Measurements from ENCODE around the gene GCK.
A peak's percentile ranks its signal among the peaks of the same experiment; 100 is the strongest.

GCK gene

DNA sequence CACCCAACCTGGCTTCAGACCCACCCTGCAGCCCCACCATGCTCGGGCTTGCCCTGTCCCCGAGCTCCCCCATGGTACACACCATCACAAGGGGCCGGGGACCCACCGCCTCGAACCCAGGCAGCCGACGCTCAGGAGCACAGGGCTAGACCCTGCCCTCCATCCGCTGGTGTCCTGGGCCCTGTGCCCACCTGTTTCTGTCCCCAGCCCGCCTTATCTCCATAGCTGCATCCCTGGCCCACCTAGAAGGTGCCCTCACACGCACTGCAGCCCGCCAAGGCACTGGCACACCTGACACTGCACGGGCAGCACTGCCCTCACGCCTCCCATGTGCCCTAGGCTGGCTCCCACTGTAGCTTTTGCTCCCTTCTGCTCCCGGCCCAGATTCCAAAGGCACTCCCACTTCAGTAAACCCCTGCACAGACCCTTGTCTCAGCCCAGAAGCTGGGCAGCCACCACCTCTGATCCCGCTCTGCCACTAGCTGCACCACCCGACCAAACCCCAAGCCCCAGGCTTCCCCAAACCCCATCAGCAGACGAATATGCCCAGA lies 28.7 kb upstream of the GCK start:
- Histone ChIP-seq H3K9ac (ENCODE audit: low read depth, low read length) (no peak overlapping the region), H3K4me1 (ENCODE audit: insufficient read depth, low read length) (peaks cover 29% of the 10 kb centered on the region; the same call in 1 of the 2 replicates), H3K9me3 (ENCODE audit: control insufficient read depth, insufficient read depth, low read length) (no peaks in the 10 kb centered on the region), H3K36me3 (ENCODE audit: insufficient read depth, low read length) (peaks cover 7% of the 10 kb centered on the region; the same call in 1 of the 2 replicates)

DNA sequence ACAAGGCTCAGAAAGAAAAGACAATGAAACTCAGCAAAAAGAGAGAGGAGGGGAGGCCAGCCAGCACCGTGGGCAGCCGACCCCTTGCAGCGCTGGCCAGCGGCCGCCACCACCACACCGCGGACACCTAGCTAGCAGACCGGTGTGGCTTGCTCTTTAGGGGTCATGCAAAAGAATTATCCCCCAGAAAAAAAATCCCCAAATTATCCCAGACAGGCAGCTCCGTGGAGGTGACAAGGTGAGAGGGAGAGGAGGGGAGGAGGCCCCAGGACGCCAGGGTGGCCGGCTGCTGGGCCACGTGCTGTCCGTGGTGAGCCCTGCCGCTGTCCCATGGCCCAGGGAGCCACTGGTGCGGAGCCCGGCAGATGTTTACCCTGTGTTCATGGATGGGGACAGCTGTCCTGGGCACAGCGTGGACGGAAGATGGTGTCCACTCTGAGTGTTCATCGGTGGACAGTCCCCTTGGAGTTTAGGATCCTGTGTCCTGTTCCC lies 28.0 kb upstream of the GCK start:
- Histone ChIP-seq H3K36me3 (ENCODE audit: insufficient read depth, low read length) (peaks cover 7% of the 10 kb centered on the region; the same call in 1 of the 2 replicates), H3K9me3 (ENCODE audit: control insufficient read depth, insufficient read depth, low read length) (no peaks in the 10 kb centered on the region), H3K9ac (ENCODE audit: low read depth, low read length) (no peak overlapping the region), H3K4me1 (ENCODE audit: insufficient read depth, low read length) (peaks cover 29% of the 10 kb centered on the region; the same call in 1 of the 2 replicates)

DNA sequence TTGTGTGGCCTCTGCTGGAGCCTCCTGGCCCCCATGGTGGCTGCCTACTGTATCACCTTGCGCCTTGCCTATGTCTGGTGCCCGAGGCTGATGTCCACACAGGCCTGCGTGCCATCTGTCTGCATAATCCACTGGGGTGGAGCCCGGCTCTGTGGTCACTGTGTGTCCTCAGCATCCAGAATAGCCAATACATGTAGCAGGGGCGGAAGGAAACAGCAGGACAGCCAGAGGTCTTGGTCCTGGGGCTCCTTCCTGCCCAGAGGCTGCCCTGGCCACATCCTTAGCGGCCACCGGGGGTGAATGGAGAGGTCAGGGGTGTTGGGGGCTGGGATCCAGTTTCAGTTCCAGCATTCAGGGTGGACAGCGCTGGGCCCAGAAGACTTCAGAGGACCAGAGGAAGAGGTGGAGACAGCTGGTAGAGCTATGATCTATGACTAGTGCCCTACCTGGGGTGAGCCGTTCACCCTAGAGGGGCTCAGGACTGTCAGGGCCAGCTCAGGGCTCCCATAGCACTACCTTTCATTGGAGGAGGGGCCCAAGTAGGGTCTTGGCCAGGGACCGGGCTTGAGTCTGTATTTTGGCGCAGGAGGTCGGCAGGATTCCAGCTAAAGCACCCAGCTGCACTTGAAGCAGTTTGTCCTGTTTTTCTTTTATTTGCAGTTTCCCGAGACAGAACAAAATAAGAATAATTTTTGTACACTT lies 27.4 kb upstream of the GCK start:
- no peaks in the 10 kb centered on the region for H3K9me3 ChIP-seq (ENCODE audit: control insufficient read depth, insufficient read depth, low read length)
- peaks cover 13% of the 10 kb centered on the region for H3K36me3 ChIP-seq (ENCODE audit: insufficient read depth, low read length)
- H3K9ac ChIP-seq (ENCODE audit: low read depth, low read length), result no peak overlapping the region
- H3K4me1 ChIP-seq (ENCODE audit: insufficient read depth, low read length), result peaks cover 29% of the 10 kb centered on the region; the same call in 1 of the 2 replicates

DNA sequence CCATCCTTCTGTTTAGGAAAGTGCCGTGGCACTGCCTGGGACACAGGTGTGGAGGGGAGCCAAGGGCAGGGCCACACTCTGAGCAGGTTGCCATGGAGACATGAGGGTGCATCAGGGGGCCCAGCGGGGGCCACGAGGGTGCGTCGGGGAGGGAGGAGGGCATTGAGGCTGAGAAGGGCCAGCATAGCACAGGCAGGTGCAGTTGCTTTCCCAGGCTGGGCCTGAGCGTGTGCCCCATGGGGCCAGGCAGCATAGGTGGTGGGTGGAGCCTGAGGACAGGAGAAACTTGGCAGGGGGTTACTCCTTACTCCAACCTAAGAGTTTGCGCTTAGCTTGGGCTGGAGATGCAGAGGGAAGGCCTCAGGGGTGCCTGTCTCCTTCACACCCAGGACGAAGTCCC lies 26.8 kb upstream of the GCK start:
- Histone ChIP-seq H3K9ac (ENCODE audit: low read depth, low read length) (no peak overlapping the region), H3K4me1 (ENCODE audit: insufficient read depth, low read length) (peaks cover 29% of the 10 kb centered on the region; the same call in 1 of the 2 replicates), H3K9me3 (ENCODE audit: control insufficient read depth, insufficient read depth, low read length) (no peaks in the 10 kb centered on the region)

DNA sequence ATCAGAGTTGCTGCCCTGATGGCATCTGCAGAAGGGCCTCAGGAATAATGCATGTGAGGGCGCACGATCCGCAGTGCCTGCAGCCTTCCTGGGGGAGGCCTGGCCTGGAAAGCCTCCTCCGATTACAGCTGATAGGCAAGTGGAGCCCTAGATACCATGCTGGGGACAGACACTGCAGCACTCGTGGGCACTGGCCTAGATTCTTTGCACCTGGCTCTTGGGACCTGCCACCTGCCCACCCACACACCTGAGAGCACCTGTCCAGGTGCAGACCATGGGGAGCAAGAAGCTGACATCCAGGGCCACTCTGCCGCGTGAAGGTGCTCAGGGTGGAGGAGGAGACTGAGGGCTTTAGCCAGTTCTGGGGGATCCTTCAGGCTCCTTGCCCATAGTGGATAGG lies 26.3 kb upstream of the GCK start:
- peaks cover 29% of the 10 kb centered on the region; the same call in 1 of the 2 replicates for H3K4me1 ChIP-seq (ENCODE audit: insufficient read depth, low read length)

More for the DNA sequence above, 26.8 kb upstream of the GCK start:
- H3K36me3 ChIP-seq (ENCODE audit: insufficient read depth, low read length), result peaks cover 20% of the 10 kb centered on the region

DNA sequence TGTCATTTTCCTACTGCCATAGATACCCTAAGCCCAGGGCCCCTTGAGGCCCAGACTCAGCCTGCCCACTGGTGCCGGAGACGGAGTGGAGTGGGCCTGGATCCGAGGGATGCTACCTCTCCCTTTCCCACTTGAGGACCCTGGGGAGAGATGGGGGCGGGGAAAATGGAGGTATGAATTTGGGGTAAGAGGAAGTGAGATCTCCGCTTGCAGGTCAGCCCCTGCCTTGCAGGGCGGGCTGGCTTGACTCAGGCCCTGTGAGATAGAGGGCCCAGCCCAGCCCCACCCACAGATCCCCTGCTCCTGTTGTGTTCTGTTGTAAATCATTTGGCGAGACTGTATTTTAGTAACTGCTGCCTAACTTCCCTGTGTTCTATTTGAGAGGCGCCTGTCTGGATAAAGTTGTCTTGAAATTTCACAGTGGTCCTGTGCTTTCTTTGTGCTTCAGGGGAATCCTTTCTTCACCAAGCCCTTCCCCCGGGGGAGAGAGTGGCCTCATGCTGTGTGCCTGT lies 24.7 kb upstream of the GCK start:
- H3K9me3 ChIP-seq (ENCODE audit: control insufficient read depth, insufficient read depth, low read length), result no peaks in the 10 kb centered on the region
- H3K4me1 ChIP-seq (ENCODE audit: insufficient read depth, low read length), result peaks cover 27% of the 10 kb centered on the region; the same call in 1 of the 2 replicates
- no peak overlapping the region for H3K9ac ChIP-seq (ENCODE audit: low read depth, low read length)
- peaks cover 36% of the 10 kb centered on the region for H3K36me3 ChIP-seq (ENCODE audit: insufficient read depth, low read length)

More for the DNA sequence above, 26.3 kb upstream of the GCK start:
- H3K36me3 ChIP-seq (ENCODE audit: insufficient read depth, low read length), result peaks cover 25% of the 10 kb centered on the region
- H3K9me3 ChIP-seq (ENCODE audit: control insufficient read depth, insufficient read depth, low read length), result no peaks in the 10 kb centered on the region
- H3K9ac ChIP-seq (ENCODE audit: low read depth, low read length), result no peak overlapping the region

DNA sequence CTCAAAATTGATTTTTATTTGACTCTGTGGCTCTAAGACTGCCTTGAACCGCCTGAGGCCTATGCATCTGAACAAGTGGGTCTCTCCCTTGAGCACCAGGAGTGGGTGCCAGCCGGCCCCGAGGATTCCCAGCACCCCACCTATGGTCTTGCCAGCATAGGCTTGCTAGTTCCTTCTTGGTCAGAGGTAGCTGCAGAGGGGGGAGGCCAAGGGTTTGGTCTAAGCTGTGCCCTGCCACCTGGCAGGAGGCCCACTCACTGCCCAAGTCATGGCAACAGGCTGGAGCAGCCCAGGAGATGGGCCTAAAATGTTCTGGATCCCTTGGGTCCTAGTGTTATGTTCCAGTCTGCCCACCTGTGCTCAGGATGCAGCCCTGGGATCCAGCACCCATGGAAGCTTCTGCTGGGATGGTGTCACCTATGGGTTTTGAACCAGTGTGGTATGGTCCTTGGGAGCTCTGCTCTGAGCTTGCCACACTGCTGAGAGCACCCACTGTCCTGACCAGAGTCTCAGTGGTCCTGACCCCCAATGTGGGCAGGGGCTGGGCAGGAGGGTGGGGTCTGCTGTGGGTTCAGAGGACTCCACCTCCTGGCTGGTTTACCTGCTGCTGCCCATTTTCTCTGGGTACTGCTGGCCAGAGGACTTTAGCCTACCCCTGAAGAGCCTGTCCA lies 24.1 kb upstream of the GCK start:
- Histone ChIP-seq H3K4me1 (ENCODE audit: insufficient read depth, low read length) (peaks cover 21% of the 10 kb centered on the region; the same call in 1 of the 2 replicates), H3K36me3 (ENCODE audit: insufficient read depth, low read length) (peaks cover 41% of the 10 kb centered on the region), H3K9me3 (ENCODE audit: control insufficient read depth, insufficient read depth, low read length) (no peaks in the 10 kb centered on the region), H3K9ac (ENCODE audit: low read depth, low read length) (no peak overlapping the region)

DNA sequence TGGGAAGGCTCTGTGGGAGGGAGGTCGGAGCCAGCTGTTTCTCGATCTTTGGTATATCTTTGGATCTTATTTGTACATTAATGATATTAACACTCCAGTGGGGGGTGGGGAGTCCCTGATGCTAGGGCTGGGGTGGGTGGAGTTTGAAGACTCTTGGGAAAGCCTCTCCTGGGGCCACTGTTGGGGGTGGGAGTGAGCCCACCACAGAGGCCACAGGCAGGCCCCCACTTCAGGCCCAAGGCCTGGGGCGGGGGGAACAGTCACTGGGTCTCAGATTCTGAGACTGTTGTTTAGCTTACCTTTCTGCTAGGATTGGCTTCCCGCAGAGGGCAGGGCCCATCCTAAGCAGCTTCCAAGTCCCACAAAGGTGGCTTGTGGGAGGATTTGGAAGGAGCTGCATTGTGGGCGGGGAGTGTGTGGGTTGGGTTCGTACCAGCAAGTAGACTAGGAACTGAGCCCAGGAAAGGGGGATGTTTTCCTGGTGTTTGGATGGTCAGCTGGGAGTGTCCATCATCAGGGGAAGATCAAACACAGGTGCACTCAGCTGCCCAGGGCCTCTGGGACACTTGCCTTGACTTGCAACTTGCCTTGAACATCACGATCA lies 23.4 kb upstream of the GCK start:
- no peak overlapping the region for H3K9ac ChIP-seq (ENCODE audit: low read depth, low read length)
- H3K4me1 ChIP-seq (ENCODE audit: insufficient read depth, low read length), result peaks cover 16% of the 10 kb centered on the region; the same call in 1 of the 2 replicates
- H3K36me3 ChIP-seq (ENCODE audit: insufficient read depth, low read length), result peaks cover 46% of the 10 kb centered on the region
- no peaks in the 10 kb centered on the region for H3K9me3 ChIP-seq (ENCODE audit: control insufficient read depth, insufficient read depth, low read length)

DNA sequence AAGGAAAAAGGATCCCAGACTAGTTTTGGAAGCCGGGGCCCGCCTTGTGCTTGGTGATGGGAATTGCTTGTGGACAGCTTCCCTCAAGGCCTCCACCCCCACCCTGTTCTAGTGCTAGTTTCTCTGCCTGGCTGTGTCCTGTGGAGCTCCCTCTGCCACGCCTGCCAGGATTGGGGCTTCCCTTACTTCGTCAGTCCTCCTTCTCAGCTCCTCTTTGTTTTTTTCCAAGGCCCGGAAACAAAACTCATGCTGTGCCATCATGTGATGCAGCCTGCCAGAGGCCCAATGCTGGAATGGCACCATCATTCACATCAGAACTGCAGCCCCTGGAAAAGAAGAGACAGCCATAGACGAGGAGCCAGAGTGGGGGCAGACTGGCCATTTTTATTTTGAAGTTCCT lies 22.8 kb upstream of the GCK start:
- H3K9ac ChIP-seq (ENCODE audit: low read depth, low read length), result no peak overlapping the region
- H3K36me3 ChIP-seq (ENCODE audit: insufficient read depth, low read length), result peaks cover 52% of the 10 kb centered on the region
- H3K9me3 ChIP-seq (ENCODE audit: control insufficient read depth, insufficient read depth, low read length), result no peaks in the 10 kb centered on the region
- peaks cover 13% of the 10 kb centered on the region; the same call in 1 of the 2 replicates for H3K4me1 ChIP-seq (ENCODE audit: insufficient read depth, low read length)

DNA sequence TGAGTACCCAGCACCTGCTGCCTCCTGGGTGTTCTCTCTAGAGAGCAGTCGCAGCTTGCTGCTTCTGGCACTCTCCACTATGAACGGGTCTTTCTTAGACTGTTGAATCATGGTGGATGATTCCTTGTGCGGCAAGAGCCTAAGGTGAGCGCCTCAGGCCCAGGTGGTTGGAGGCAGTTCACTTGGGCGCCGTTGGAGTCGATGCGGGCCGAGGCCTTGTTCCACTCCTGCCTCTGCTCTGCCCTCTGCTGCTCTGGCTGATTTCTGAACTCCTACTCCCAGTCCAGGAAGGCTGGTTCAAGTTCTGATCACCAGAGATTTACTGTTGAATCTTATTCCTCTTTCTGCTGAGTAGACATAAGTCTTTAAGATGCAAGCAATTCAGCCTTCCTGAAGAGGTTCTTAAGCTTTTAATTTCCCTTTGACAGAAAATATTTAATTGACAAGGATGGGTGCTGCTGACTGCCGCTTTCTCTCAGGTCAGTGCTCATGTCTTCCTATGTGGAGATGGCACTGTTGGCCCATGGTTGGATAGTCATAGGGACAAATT lies 22.0 kb upstream of the GCK start:
- no peaks in the 10 kb centered on the region for H3K9me3 ChIP-seq (ENCODE audit: control insufficient read depth, insufficient read depth, low read length)
- peaks cover 59% of the 10 kb centered on the region for H3K36me3 ChIP-seq (ENCODE audit: insufficient read depth, low read length)
- H3K4me1 ChIP-seq (ENCODE audit: insufficient read depth, low read length), result peaks cover 13% of the 10 kb centered on the region; the same call in 1 of the 2 replicates

DNA sequence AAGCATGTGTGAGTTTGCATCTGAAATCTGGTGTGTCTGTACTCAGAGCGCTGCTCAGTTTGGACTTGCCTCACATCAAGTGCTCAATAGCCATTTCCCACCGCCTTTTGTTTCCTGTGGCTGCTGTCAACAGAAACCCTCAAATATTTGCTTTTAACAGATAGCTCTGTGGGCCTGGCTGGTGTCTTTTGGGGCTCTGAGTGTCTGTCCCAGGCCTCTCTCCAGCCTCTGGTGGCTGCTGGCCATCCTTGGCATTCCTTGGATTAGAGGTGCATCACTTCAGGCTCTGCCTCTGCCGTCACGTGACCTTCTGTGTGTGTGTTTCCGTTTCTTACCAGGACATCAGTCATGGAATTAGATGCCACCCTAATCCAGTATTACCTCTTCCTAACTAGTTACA lies 20.9 kb upstream of the GCK start:
- peaks cover 68% of the 10 kb centered on the region for H3K36me3 ChIP-seq (ENCODE audit: insufficient read depth, low read length)
- H3K4me1 ChIP-seq (ENCODE audit: insufficient read depth, low read length), result peaks cover 13% of the 10 kb centered on the region; the same call in 1 of the 2 replicates
- H3K9ac ChIP-seq (ENCODE audit: low read depth, low read length), result no peak overlapping the region
- no peaks in the 10 kb centered on the region for H3K9me3 ChIP-seq (ENCODE audit: control insufficient read depth, insufficient read depth, low read length)

More for the DNA sequence above, 22.0 kb upstream of the GCK start:
- no peak overlapping the region for H3K9ac ChIP-seq (ENCODE audit: low read depth, low read length)

DNA sequence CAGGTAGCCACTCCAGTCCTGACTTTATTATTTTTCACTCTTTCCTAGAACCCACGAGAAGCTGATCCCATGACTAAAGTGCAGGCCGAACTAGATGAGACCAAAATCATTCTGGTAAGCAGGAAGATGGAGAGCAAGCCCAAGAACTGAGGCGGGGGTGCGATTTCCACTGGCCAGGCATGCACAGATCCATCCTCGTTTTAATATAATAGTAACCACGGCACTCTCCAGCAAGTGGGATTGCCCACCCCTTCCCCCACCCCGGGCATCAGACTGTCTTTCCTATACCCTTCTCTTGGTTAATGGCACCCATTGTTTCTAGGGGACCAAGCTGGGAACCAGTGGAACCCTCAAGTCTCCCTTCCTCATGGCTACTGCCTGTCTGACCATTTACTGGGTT lies 18.8 kb upstream of the GCK start:
- H3K9ac ChIP-seq (ENCODE audit: low read depth, low read length), result no peak overlapping the region
- peaks cover 72% of the 10 kb centered on the region for H3K36me3 ChIP-seq (ENCODE audit: insufficient read depth, low read length)
- H3K9me3 ChIP-seq (ENCODE audit: control insufficient read depth, insufficient read depth, low read length), result no peaks in the 10 kb centered on the region

DNA sequence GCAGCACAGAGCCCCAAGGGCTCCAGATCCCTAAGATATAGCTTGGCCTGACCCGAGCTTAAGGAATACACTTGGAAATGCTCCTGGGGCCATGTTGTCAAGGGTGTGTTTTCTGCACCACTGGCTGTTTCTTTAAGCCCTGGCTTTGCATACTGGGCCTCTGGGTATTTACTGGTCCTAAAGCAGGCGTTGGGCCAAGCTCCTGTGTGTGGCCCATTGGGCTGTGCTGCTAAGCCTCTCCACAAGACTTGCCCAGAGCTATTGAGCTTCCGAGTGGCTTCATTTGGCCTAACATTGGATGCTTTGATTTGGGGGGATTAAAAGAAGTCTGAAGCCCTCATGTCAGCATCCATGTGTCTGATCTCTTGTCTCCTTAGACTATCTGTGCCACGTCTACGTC lies 16.8 kb upstream of the GCK start:
- peaks cover 59% of the 10 kb centered on the region for H3K36me3 ChIP-seq (ENCODE audit: insufficient read depth, low read length)
- no peaks in the 10 kb centered on the region for H3K4me1 ChIP-seq (ENCODE audit: insufficient read depth, low read length)
- H3K9me3 ChIP-seq (ENCODE audit: control insufficient read depth, insufficient read depth, low read length), result no peaks in the 10 kb centered on the region
- H3K9ac ChIP-seq (ENCODE audit: low read depth, low read length), result no peak overlapping the region

More for the DNA sequence above, 18.8 kb upstream of the GCK start:
- H3K4me1 ChIP-seq (ENCODE audit: insufficient read depth, low read length), result no peaks in the 10 kb centered on the region

DNA sequence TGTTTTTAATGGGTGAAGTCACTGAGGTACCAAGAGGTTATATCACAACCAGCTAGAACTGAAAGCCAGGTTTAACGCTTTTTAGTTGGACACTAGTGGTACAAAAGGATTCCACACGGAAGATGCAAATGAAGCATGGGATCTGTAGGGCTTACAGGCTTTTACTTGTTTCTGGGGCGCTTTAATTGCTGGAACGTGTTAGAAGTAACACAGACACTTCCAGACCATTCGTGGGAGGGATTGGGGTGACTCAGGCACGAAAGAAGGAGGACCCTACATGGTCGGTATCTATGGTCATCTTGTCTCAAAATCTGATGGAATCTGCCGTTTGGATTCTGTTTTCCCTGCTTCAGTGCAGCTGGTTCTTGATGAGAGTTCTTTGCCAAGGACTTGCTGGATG lies 12.6 kb upstream of the GCK start:
- Histone ChIP-seq H3K4me1 (ENCODE audit: insufficient read depth, low read length) (no peaks in the 10 kb centered on the region), H3K36me3 (ENCODE audit: insufficient read depth, low read length) (peaks cover 26% of the 10 kb centered on the region), H3K9me3 (ENCODE audit: control insufficient read depth, insufficient read depth, low read length) (no peaks in the 10 kb centered on the region), H3K9ac (ENCODE audit: low read depth, low read length) (peak overlapping the region; percentile 97)
